ENCODE data around the gene BHMT2. TPM values are rescaled to one million over a fixed set of nuclear protein-coding genes. Genes with fewer than 3 reads are reported as not detected.

BHMT2 gene
- total and polyA plus RNA-seq, 2 of the 4 experiments (the other 2 are of a cell fraction): 0.36 to 0.60 TPM

GRCh38 chr5:79130781-79131180 lies 61.2 kb downstream of the BHMT2 start:
- H3K56ac ChIP-seq (ENCODE audit: extremely low read depth, insufficient read depth, low read length): no peak overlapping the region
- H4K8ac ChIP-seq (ENCODE audit: low read depth in 2 of 2, low read length in 2 of 2): no peak overlapping the region
- no peak overlapping the region for H3K4ac ChIP-seq (ENCODE audit: low read depth, low read length)
- no peak overlapping the region for H2BK120ac ChIP-seq (ENCODE audit: low read depth, low read length)
- no peak for ATAC-seq (ENCODE audit: low read depth)
- no peak overlapping the region for H2BK5ac ChIP-seq (ENCODE audit: low read depth, low read length, poor library complexity, severe bottlenecking)
- ChIA-PET CTCF (interaction anchor here (4.0 kb wide), 1 partner anchor 108 kb away, joined by 115 read pairs; no protein-coding TSS in a partner anchor), POLR2A (ENCODE audit: unreplicated experiment) (no interaction called here)
- TF ChIP-seq BHLHE40 (IDR thresholded peaks at IDR 0.05; ENCODE audit: low read depth, low read length) (no peak), CHD1 (IDR thresholded peaks at IDR 0.05; ENCODE audit: low read depth, low read length) (no peak), RFX5 (IDR thresholded peaks at IDR 0.05; ENCODE audit: low read depth, low read length) (no peak), FOS (IDR thresholded peaks at IDR 0.05; ENCODE audit: low read depth, low read length) (no peak), SMC3 (IDR thresholded peaks at IDR 0.05; ENCODE audit: low read depth, low read length) (no peak), RAD21 (IDR thresholded peaks at IDR 0.05; ENCODE audit: low read length) (no peak), MAZ (IDR thresholded peaks at IDR 0.05; ENCODE audit: borderline replicate concordance, low read depth, low read length) (no peak), ELK1 (IDR thresholded peaks at IDR 0.05; ENCODE audit: borderline replicate concordance, low read depth, low read length) (no peak), RCOR1 (IDR thresholded peaks at IDR 0.05; ENCODE audit: insufficient replicate concordance, low read length) (no peak), CTCF (conservative IDR thresholded peaks at IDR 0.05; ENCODE audit: low read depth, low read length) (no peak), MXI1 (IDR thresholded peaks at IDR 0.05; ENCODE audit: borderline replicate concordance, low read depth, low read length) (no peak), USF2 (IDR thresholded peaks at IDR 0.05; ENCODE audit: low read depth, low read length) (no peak), MAFK (IDR thresholded peaks at IDR 0.05; ENCODE audit: low read depth, low read length) (no peak), NFE2L2 (IDR thresholded peaks at IDR 0.05; ENCODE audit: low read depth, low read length) (no peak), POLR2A (IDR thresholded peaks at IDR 0.05; ENCODE audit: low read depth, low read length) (no peak), CEBPB (IDR thresholded peaks at IDR 0.05; ENCODE audit: low read depth, low read length) (no peak)
- intact Hi-C loops (cut with micrococcal nuclease) (loop anchor here (5.0 kb wide), 2 partner anchors 407 to 727 kb away; no protein-coding TSS in a partner anchor), in situ Hi-C loops (cut with MboI; ENCODE audit: low sequenced_read_pairs) (loop anchor here (5.0 to 10.0 kb wide), 3 partner anchors 103 to 337 kb away; no protein-coding TSS in a partner anchor), dilution Hi-C loops (cut with HindIII; ENCODE audit: low sequenced_read_pairs, unreplicated experiment) (no loop called here)
- peaks cover 11% of the 10 kb centered on the region for H3K27me3 ChIP-seq (ENCODE audit: control insufficient read depth, insufficient read depth, low read length)
- no peaks in the 10 kb centered on the region for H3K9me3 ChIP-seq (ENCODE audit: control insufficient read depth, insufficient read depth, low read length)
- no peak overlapping the region for H2AFZ ChIP-seq (replicated peaks; ENCODE audit: low read length, poor library complexity)
- DNase-seq: no peak
- no TSS peak for BruUV-seq (replicated peaks)
- no peak overlapping the region for H2BK15ac ChIP-seq (ENCODE audit: low read depth, low read length)
- no peak overlapping the region for H3K4me3 ChIP-seq (ENCODE audit: insufficient read depth, low read depth, low read length)
- H4K20me1 ChIP-seq (ENCODE audit: insufficient read depth, low read length): no peaks in the 10 kb centered on the region
- H3K9me1 ChIP-seq (ENCODE audit: insufficient read depth, low read length): no peaks in the 10 kb centered on the region
- no peak overlapping the region for H3K18ac ChIP-seq (ENCODE audit: low read depth, low read length)
- no CpG with 5 or more reads among the region's 6 CpGs for WGBS, 2 experiments (ENCODE audit: extremely low coverage in 2 of 2, insufficient read length in 1 of 2)
- H2BK20ac ChIP-seq (ENCODE audit: low read depth, low read length): no peak overlapping the region
- no peak overlapping the region for H2AK9ac ChIP-seq (replicated peaks; ENCODE audit: low read depth, low read length, poor library complexity)
- H3K4me2 ChIP-seq (ENCODE audit: low read depth, low read length): no peak overlapping the region
- H2AK5ac ChIP-seq (ENCODE audit: low read depth, low read length): no peak overlapping the region
- H3K27ac ChIP-seq (ENCODE audit: insufficient read depth, low read length): no peak overlapping the region
- no peak overlapping the region for H3K23ac ChIP-seq (ENCODE audit: low read depth, low read length)
- H3K9ac ChIP-seq (ENCODE audit: low read depth, low read length): no peak overlapping the region
- H3K4me1 ChIP-seq (ENCODE audit: control insufficient read depth, insufficient read depth, low read length): no peaks in the 10 kb centered on the region
- H4K5ac ChIP-seq (ENCODE audit: low read depth, low read length): no peak overlapping the region
- H3K79me1 ChIP-seq (ENCODE audit: low read depth in 1 of 2, low read length in 2 of 2): no peaks in the 10 kb centered on the region
- H3K36me3 ChIP-seq (ENCODE audit: control insufficient read depth, insufficient read depth, low read length): no peaks in the 10 kb centered on the region
- H4K91ac ChIP-seq (ENCODE audit: insufficient read depth, low read depth, low read length): no peak overlapping the region
- no peak overlapping the region for H3K14ac ChIP-seq (replicated peaks; ENCODE audit: low read depth, low read length)

Data from IMR-90 (cell line).